Ovary (tissue), 9 donors: ENCODE measurements around the gene TMEM9. TPM values are rescaled to one million over a fixed set of nuclear protein-coding genes. Genes with fewer than 3 reads are reported as not detected.
"Not testable (repeated sequence)": the region's sequence is repeated elsewhere in the genome, so short reads cannot be mapped to it uniquely, and the experiment has no call there.

ENCODE experiments used
- DNase-seq, 5 donors: peaks; one replicate each; pipeline ENCODE4 v3.0.0-alpha.2; 2019 to 2020
- H3K27ac ChIP-seq, 2 donors: fragments of 200-600 bp; one replicate each; pipeline versions ENCODE4 v1.5.1 to v1.8.0; 2019 to 2022
- H3K27me3 ChIP-seq: fragments of 200-600 bp; one replicate; pipeline ENCODE4 v1.8.0; 2022
- H3K36me3 ChIP-seq: fragments of 200-600 bp; sonication (generic); one replicate; pipeline ENCODE4 v1.5.1; 2019
- H3K4me1 ChIP-seq: one replicate; pipeline ENCODE4 v1.8.1; 2013; ENCODE audit warnings: mild to moderate bottlenecking, moderate library complexity; ENCODE audit not compliant: insufficient read depth
- H3K4me3 ChIP-seq: fragments of 200-600 bp; sonication (generic); one replicate; pipeline ENCODE4 v1.5.1; 2017
- H3K9me3 ChIP-seq, 2 donors: fragments of 200-600 bp in 1 of 2; sonication (generic) in 1 of 2; one replicate each; pipeline versions ENCODE4 v1.5.1 to v1.8.1; 2013 to 2019; ENCODE audit warnings: mild to moderate bottlenecking in 1 of 2, moderate library complexity in 1 of 2
- EP300 ChIP-seq: sonication (generic); formaldehyde crosslinking; IDR thresholded peaks from one replicate; pipeline ENCODE4 v1.6.1; 2017; ENCODE audit warnings: antibody characterized with exemption
- POLR2A ChIP-seq: fragments of 450-650 bp; IDR thresholded peaks from one replicate; pipeline ENCODE4 v1.6.1; 2017; ENCODE audit warnings: antibody characterized with exemption, mild to moderate bottlenecking, moderate library complexity
- WGBS, 3 donors: extraction: QIAGEN DNeasy Blood & Tissue Kit in 1 of 3; methylation state at CpG; one replicate each; pipeline versions ENCODE4 v1.1.5 to v1.1.7; 2013 to 2017; 5-methylcytosine and 5-hydroxymethylcytosine counted together
- intact Hi-C, 4 donors: fragments of 100-400 bp; cut with DNase I; formaldehyde crosslinking; loops; one replicate each; pipeline versions ENCODE4 v1.11.0 to v1.15.1; 2022 to 2023
- polyA plus RNA-seq, 2 donors: library from polyadenylated mRNA; stranded (reverse); fragments of 200-250 nt in 1 of 2; fragments of 350-450 nt in 1 of 2; fragmentation: Illumina TruSeq in 1 of 2; extraction: RNeasy Lipid Tissue Mini Kit (QIAGEN cat#74804) in 1 of 2; gene quantifications; one replicate each; pipeline ENCODE4 v1.2.3, GENCODE V29; 2013 to 2014
- total RNA-seq, 7 donors: library from RNA; depleted of rRNA in 2 of 7; stranded (reverse); fragments of >200 nt in 2 of 7; fragmentation: NEBNext Ultra II Directional in 3 of 7; extraction: Animal tissue kit (Norgen Biotek cat#: 25700) in 3 of 7; gene quantifications; one replicate each; pipeline versions ENCODE4 v1.1.0 to v1.2.4, GENCODE V29; 2016 to 2023
- TF ChIP-seq, protein P1 (sequence below), 3 donors: fragments of 450-650 bp in 2 of 3; fragments of 200-600 bp in 1 of 3; IDR thresholded peaks; one replicate each; pipeline versions ENCODE4 v1.5.1 to v1.8.0; 2016 to 2022; ENCODE audit warnings: antibody characterized with exemption in 3 of 3, mild to moderate bottlenecking in 1 of 3
- donor health status: DM: no; HTN: no; CAD: no; lungs with moderate emphysema.
- donor health status: DM: no; HTN: no; CAD: no.
- donor health status: Bipolar disorder and iron deficiency.
- donor health status: DM: yes; HTN: yes; CAD: no.
- donor health status: DM: no; HTN: no; CAD: no.
- donor health status: DM: yes; HTN: yes; CAD: no.

Gene TMEM9
- total and polyA plus RNA-seq, 9 donors = 49.5 to 114 (median 88.8) TPM

DNA sequence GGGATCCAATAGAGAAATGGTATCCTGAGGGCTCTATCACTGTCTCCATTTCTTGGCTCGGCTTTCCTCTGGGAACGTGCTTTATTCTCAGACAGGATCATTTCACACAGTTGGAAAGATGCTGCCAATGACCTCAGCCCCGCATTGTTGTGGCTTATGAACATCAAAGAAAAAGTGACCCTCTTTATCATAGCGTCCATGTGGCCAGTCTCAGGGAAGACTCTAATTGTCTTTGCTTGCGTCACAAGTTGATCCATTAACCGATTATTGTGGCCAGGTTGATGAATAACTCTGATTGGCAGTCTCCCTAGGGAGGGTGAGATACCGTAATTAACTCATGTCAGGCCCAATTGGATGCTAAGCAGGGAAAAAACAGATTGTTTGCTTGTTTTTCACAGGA is 10.4 kb upstream of the TMEM9 start:
- H3K4me3 ChIP-seq = no peak overlapping the region
- no peaks in the 10 kb centered on the region for H3K9me3 ChIP-seq
- H3K27me3 ChIP-seq = no peaks in the 10 kb centered on the region
- H3K27ac ChIP-seq = no peak overlapping the region
- intact Hi-C loops = no loop called here
- no peaks in the 10 kb centered on the region for H3K36me3 ChIP-seq
- no peak for DNase-seq
- WGBS, 3 donors = 45 to 52% (median 52%) methylated on average over 7 of the region's 7 CpGs
- H3K4me1 ChIP-seq = no peaks in the 10 kb centered on the region
- TF ChIP-seq, protein P1, sequence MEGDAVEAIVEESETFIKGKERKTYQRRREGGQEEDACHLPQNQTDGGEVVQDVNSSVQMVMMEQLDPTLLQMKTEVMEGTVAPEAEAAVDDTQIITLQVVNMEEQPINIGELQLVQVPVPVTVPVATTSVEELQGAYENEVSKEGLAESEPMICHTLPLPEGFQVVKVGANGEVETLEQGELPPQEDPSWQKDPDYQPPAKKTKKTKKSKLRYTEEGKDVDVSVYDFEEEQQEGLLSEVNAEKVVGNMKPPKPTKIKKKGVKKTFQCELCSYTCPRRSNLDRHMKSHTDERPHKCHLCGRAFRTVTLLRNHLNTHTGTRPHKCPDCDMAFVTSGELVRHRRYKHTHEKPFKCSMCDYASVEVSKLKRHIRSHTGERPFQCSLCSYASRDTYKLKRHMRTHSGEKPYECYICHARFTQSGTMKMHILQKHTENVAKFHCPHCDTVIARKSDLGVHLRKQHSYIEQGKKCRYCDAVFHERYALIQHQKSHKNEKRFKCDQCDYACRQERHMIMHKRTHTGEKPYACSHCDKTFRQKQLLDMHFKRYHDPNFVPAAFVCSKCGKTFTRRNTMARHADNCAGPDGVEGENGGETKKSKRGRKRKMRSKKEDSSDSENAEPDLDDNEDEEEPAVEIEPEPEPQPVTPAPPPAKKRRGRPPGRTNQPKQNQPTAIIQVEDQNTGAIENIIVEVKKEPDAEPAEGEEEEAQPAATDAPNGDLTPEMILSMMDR (IDR thresholded peaks at IDR 0.05) = no peak
- TF ChIP-seq POLR2A (no peak), EP300 (no peak)

DNA sequence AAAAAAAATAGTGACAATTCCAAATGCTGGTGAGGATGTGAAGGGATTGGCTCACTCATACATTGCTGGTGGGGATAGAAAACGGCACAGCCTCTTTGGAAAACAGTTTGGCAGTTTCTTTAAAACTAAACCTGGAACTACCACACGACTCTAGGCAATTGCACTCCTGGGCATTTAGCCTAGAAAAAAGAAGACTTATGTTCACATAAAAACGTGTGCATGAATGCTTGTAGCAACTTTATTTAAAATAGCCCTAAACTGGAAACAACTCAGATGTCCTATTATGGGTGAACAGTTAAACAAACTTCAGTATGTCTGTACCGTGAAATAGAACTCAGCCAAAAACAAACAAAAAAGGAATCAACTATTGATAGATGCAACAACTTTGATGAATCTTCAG is 9.4 kb upstream of the TMEM9 start:
- intact Hi-C loops = no loop called here
- DNase-seq = no peak
- Histone ChIP-seq H3K27me3 (no peaks in the 10 kb centered on the region), H3K9me3 (no peaks in the 10 kb centered on the region), H3K4me1 (no peaks in the 10 kb centered on the region), H3K4me3 (no peak overlapping the region), H3K36me3 (no peaks in the 10 kb centered on the region), H3K27ac (no peak overlapping the region)
- TF ChIP-seq EP300 = no peak
- no peak for TF ChIP-seq POLR2A
- TF ChIP-seq, protein P1 (IDR thresholded peaks at IDR 0.05) = no peak
- WGBS, 3 donors = 23 to 25% (median 24%) methylated on average over 4 of the region's 4 CpGs

DNA sequence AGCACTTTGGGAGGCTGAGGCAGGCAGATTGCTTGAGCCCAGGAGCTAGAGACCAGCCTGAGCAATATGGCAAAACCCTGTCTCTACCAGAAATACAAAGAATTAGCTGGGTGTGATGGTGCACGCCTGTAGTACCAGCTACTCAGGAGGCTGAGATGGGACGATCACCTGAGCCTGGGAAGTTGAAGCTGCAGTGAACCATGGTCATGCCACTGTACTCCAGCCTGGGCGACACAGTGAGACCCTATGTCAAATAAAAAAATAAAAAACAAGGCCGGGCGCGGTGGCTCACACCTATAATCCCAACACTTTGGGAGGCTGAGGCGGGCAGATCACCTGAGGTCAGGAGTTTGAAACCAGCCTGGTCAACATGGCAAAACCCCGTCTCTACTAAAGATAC is 8.8 kb upstream of the TMEM9 start:
- H3K9me3 ChIP-seq, DNase-seq, H3K4me1 ChIP-seq, intact Hi-C loops, H3K4me3 ChIP-seq, H3K27ac ChIP-seq, H3K36me3 ChIP-seq, H3K27me3 ChIP-seq: not testable (repeated sequence)
- 83 to 96% (median 88%) methylated on average over 8 of the region's 8 CpGs for WGBS, 3 donors

DNA sequence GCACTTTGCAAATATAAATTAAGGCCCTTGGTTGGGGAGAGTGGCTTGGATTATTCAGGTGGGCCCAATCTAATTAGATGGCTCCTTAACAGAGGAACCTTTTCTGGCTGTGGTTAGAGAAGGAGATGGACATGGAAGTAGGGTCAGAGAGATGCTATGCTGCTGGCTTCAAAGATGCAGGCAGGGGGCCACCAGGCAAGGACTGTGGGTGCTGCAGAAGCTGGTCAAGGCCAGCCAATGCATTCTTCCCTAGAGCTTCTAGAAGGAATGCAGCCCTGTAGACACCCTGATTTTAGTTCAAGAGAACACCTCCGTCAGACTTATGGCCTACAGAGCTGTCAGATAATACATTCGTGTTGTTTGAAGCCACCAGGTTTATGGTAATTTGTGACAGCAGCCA is 3.7 kb upstream of the TMEM9 start:
- WGBS, 3 donors = 79 to 86% (median 82%) methylated on average over 2 of the region's 2 CpGs
- Histone ChIP-seq H3K4me1 (peaks cover 7% of the 10 kb centered on the region), H3K4me3 (no peak overlapping the region), H3K27ac (no peak overlapping the region), H3K36me3 (no peaks in the 10 kb centered on the region), H3K9me3 (no peaks in the 10 kb centered on the region), H3K27me3 (no peaks in the 10 kb centered on the region)
- intact Hi-C loops = no loop called here
- TF ChIP-seq POLR2A (no peak), EP300 (no peak)
- TF ChIP-seq, protein P1 (IDR thresholded peaks at IDR 0.05) = no peak
- DNase-seq = no peak

DNA sequence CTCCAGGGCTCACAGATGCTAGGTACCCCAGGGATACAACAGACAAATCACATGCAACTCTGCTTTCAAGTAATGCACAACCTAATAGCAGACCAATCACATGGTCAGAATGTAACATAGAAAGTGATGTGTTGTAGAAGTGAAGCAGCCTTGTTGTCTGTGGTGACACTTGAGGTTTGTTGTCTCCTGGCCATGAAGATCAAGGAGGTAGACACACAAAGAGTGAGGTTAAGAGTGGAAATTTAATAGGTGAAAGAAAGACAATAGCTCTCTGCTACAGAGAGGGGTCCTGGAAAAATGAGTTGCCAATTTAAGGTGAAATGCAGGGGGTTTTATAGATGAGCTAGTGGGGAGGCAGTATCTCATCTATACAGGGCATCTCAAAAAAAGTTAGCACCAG is 2.5 kb upstream of the TMEM9 start:
- intact Hi-C loops = no loop called here
- no peak overlapping the region for H3K27ac ChIP-seq
- DNase-seq = no peak
- H3K36me3 ChIP-seq = no peaks in the 10 kb centered on the region
- H3K27me3 ChIP-seq = no peaks in the 10 kb centered on the region
- H3K4me1 ChIP-seq = peaks cover 7% of the 10 kb centered on the region
- TF ChIP-seq POLR2A (no peak), EP300 (no peak)
- TF ChIP-seq, protein P1 (IDR thresholded peaks at IDR 0.05) = no peak
- no peak overlapping the region for H3K4me3 ChIP-seq
- no peaks in the 10 kb centered on the region for H3K9me3 ChIP-seq
